Testis (tissue), 3 donors: ENCODE results near the gene SHBG. TPM values are rescaled to one million over a fixed set of nuclear protein-coding genes. Genes with fewer than 3 reads are reported as not detected.

ENCODE experiments used
- DNase-seq: peaks from one replicate; pipeline ENCODE4 v3.0.0-alpha.2; 2019
- H3K27ac ChIP-seq, 2 donors: fragments of 200-600 bp; sonication (generic); one replicate each; pipeline ENCODE4 v1.5.1; 2019
- H3K27me3 ChIP-seq: fragments of 200-600 bp; sonication (generic); one replicate; pipeline ENCODE4 v1.5.1; 2019
- H3K36me3 ChIP-seq: fragments of 200-600 bp; sonication (generic); one replicate; pipeline ENCODE4 v1.5.1; 2017; ENCODE audit warnings: low read depth; ENCODE audit errors: missing control alignments
- H3K4me1 ChIP-seq: fragments of 200-600 bp; sonication (generic); one replicate; pipeline ENCODE4 v1.5.1; 2019
- H3K4me3 ChIP-seq, 2 donors: fragments of 200-600 bp; sonication (generic); one replicate each; pipeline ENCODE4 v1.5.1; 2017 to 2019
- H3K9me3 ChIP-seq: fragments of 200-600 bp; sonication (generic); one replicate; pipeline ENCODE4 v1.5.1; 2017
- POLR2A ChIP-seq: fragments of 450-650 bp; IDR thresholded peaks from one replicate; pipeline ENCODE4 v1.6.1; 2017; ENCODE audit warnings: antibody characterized with exemption, mild to moderate bottlenecking, moderate library complexity
- WGBS, 2 donors: methylation state at CpG; one replicate each; pipeline ENCODE4 v1.1.5; 2018; 5-methylcytosine and 5-hydroxymethylcytosine counted together
- intact Hi-C: fragments of 100-400 bp; cut with DNase I; formaldehyde crosslinking; loops from one replicate; pipeline ENCODE4 v1.15.1; 2023; ENCODE audit warnings: low total_unique reads
- polyA plus RNA-seq: library from polyadenylated mRNA; stranded (reverse); fragments of 350-450 nt; fragmentation: Illumina TruSeq; extraction: RNeasy Lipid Tissue Mini Kit (QIAGEN cat#74804); gene quantifications from one replicate; pipeline ENCODE4 v1.2.3, GENCODE V29; 2014; ENCODE audit warnings: low read depth, low replicate concordance; ENCODE audit not compliant: insufficient read depth
- small RNA-seq, 2 donors: library from RNA; depleted of rRNA; stranded (forward); fragments of <200 nt; gene quantifications; one replicate each; pipeline ENCODE3, GENCODE V24; 2016
- total RNA-seq, 2 donors: library from RNA; depleted of rRNA; stranded (reverse); fragments of >200 nt; gene quantifications; one replicate each; pipeline ENCODE4 v1.2.3, GENCODE V29; 2016
- TF ChIP-seq, protein P1 (sequence below), 3 experiments: fragments of 450-650 bp in 2 of 3; fragments of 200-600 bp in 1 of 3; sonication (generic) in 1 of 3; IDR thresholded peaks; one replicate each; pipeline ENCODE4 v1.5.1; 2016 to 2019; ENCODE audit warnings: antibody characterized with exemption in 3 of 3, mild to moderate bottlenecking in 2 of 3, moderate library complexity in 1 of 3

The SHBG gene
- total and polyA plus RNA-seq, 3 donors from 2014 or later: 3.2 to 17.8 (median 6.1) TPM

DNA sequence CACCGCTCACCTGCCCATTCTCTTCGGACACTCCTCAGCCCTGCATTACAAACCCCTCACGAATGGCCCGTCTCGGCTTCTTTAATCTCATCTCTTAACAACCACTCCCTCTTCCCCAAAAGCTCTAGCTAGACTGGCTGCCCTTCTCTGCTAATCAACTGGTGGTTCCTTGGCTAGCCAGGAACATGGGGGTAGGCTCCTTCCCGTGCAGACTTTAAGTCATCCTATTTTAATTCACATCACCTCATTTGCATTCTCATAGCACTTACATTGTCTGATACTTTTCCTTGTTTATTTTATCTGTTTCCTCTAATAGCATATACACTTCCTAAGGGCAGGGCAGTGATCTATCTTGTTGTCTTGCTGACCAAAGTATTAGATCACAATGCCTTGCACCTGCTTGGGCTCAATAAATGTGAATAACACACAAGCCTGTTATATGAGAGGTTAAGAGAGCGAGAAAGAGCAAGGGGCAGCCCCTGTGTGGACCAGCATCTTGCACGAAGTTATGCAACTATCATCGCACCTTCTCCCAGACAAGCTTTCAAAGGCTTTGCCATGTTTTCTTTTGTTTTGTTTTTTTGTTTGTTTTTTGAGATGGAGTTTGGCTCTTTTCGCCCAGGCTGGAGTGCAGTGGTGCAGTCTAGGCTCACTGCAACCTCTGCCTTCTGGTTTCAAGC is 47.6 kb downstream of the SHBG start:
- Histone ChIP-seq H3K27me3 (no peaks in the 10 kb centered on the region), H3K27ac (no peak overlapping the region), H3K9me3 (no peaks in the 10 kb centered on the region), H3K4me1 (no peaks in the 10 kb centered on the region), H3K36me3 (no peaks in the 10 kb centered on the region), H3K4me3 (no peak overlapping the region)
- TF ChIP-seq POLR2A: no peak
- TF ChIP-seq, protein P1, sequence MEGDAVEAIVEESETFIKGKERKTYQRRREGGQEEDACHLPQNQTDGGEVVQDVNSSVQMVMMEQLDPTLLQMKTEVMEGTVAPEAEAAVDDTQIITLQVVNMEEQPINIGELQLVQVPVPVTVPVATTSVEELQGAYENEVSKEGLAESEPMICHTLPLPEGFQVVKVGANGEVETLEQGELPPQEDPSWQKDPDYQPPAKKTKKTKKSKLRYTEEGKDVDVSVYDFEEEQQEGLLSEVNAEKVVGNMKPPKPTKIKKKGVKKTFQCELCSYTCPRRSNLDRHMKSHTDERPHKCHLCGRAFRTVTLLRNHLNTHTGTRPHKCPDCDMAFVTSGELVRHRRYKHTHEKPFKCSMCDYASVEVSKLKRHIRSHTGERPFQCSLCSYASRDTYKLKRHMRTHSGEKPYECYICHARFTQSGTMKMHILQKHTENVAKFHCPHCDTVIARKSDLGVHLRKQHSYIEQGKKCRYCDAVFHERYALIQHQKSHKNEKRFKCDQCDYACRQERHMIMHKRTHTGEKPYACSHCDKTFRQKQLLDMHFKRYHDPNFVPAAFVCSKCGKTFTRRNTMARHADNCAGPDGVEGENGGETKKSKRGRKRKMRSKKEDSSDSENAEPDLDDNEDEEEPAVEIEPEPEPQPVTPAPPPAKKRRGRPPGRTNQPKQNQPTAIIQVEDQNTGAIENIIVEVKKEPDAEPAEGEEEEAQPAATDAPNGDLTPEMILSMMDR (IDR thresholded peaks at IDR 0.05): no peak
- intact Hi-C loops: no loop called here
- no peak for DNase-seq
- 78 to 80% methylated on average over 10 of the region's 10 CpGs for WGBS, 2 donors

Small RNA genes lying within 50 kb of the gene (small RNA-seq; reads per million reads assigned to genes)
- gene CD68: 0 reads per million in 2 donors

Other genes with a start within 250 kb of the SHBG start
- gene TNK1, start 249.0 kb upstream of the SHBG start, total RNA-seq: 1 to 10 TPM; 3.7 to 6.8 TPM
- gene TNK1, start 249.0 kb upstream of the SHBG start, polyA plus RNA-seq: 4.0 TPM
- gene PLSCR3, start 235.6 kb upstream of the SHBG start, total RNA-seq: 10 to 100 TPM; 13.6 to 19.4 TPM
- gene PLSCR3, start 235.6 kb upstream of the SHBG start, polyA plus RNA-seq: 14.2 TPM
- gene TMEM256, start 226.0 kb upstream of the SHBG start, total RNA-seq: 10 to 100 TPM; 18.7 to 33.3 TPM
- 27.3 TPM for gene TMEM256, start 226.0 kb upstream of the SHBG start, polyA plus RNA-seq
- gene NLGN2, start 222.3 kb upstream of the SHBG start, total RNA-seq: 10 to 100 TPM in 1 of 2 donors, 1 to 10 TPM in 1; 9.9 to 10.7 TPM
- gene NLGN2, start 222.3 kb upstream of the SHBG start, polyA plus RNA-seq: 8.4 TPM
- 10 to 100 TPM in 1 of 2 donors, 1 to 10 TPM in 1; 8.5 to 18.7 TPM for gene SPEM1, start 209.8 kb upstream of the SHBG start, total RNA-seq
- 67.7 TPM for gene SPEM1, start 209.8 kb upstream of the SHBG start, polyA plus RNA-seq
- gene SPEM2, start 204.5 kb upstream of the SHBG start, total RNA-seq: 100 to 1,000 TPM in 1 of 2 donors, 10 to 100 TPM in 1; 41.4 to 202 TPM
- gene SPEM2, start 204.5 kb upstream of the SHBG start, polyA plus RNA-seq: 111 TPM
- 10 to 100 TPM in 1 of 2 donors, 1 to 10 TPM in 1; 5.7 to 18.8 TPM for gene SPEM3, start 201.3 kb upstream of the SHBG start, total RNA-seq
- 63.0 TPM for gene SPEM3, start 201.3 kb upstream of the SHBG start, polyA plus RNA-seq
- 10 to 100 TPM in 1 of 2 donors, 1 to 10 TPM in 1; 7.9 to 11.7 TPM for gene TMEM102, start 194.7 kb upstream of the SHBG start, total RNA-seq
- 6.5 TPM for gene TMEM102, start 194.7 kb upstream of the SHBG start, polyA plus RNA-seq
- 1 to 10 TPM; 3.2 to 4.2 TPM for gene FGF11, start 190.6 kb upstream of the SHBG start, total RNA-seq
- 4.6 TPM for gene FGF11, start 190.6 kb upstream of the SHBG start, polyA plus RNA-seq
- 1 to 10 TPM; 6.2 to 7.4 TPM for gene CHRNB1, start 185.1 kb upstream of the SHBG start, total RNA-seq
- gene CHRNB1, start 185.1 kb upstream of the SHBG start, polyA plus RNA-seq: 6.9 TPM
- gene ZBTB4, start 150.5 kb upstream of the SHBG start, total RNA-seq: 10 to 100 TPM; 34.0 to 43.4 TPM
- gene ZBTB4, start 150.5 kb upstream of the SHBG start, polyA plus RNA-seq: 39.5 TPM
- gene SLC35G6, start 148.7 kb upstream of the SHBG start, total RNA-seq: 1 to 10 TPM; 1.8 to 3.9 TPM
- 3.9 TPM for gene SLC35G6, start 148.7 kb upstream of the SHBG start, polyA plus RNA-seq
- gene POLR2A, start 145.8 kb upstream of the SHBG start, total RNA-seq: 100 to 1,000 TPM; 359 to 391 TPM
- 175 TPM for gene POLR2A, start 145.8 kb upstream of the SHBG start, polyA plus RNA-seq
- gene TNFSF12, start 81.1 kb upstream of the SHBG start, total RNA-seq: 10 to 100 TPM; 17.0 to 20.6 TPM
- gene TNFSF12, start 81.1 kb upstream of the SHBG start, polyA plus RNA-seq: 21.5 TPM
- 1 to 10 TPM; 1.2 to 5.1 TPM for gene TNFSF13, start 71.4 kb upstream of the SHBG start, total RNA-seq
- gene TNFSF13, start 71.4 kb upstream of the SHBG start, polyA plus RNA-seq: 11.5 TPM
- gene SENP3, start 68.2 kb upstream of the SHBG start, total RNA-seq: 10 to 100 TPM; 77.4 to 83.5 TPM
- gene SENP3, start 68.2 kb upstream of the SHBG start, polyA plus RNA-seq: 108 TPM
- gene CD68, start 50.5 kb upstream of the SHBG start, total RNA-seq: 1 to 10 TPM; 2.0 to 6.4 TPM
- 54.8 TPM for gene CD68, start 50.5 kb upstream of the SHBG start, polyA plus RNA-seq
- gene MPDU1, start 46.3 kb upstream of the SHBG start, total RNA-seq: 10 to 100 TPM; 55.7 to 88.7 TPM
- gene MPDU1, start 46.3 kb upstream of the SHBG start, polyA plus RNA-seq: 60.9 TPM
- 1 to 10 TPM; 2.8 to 4.0 TPM for gene SOX15, start 40.0 kb upstream of the SHBG start, total RNA-seq
- gene SOX15, start 40.0 kb upstream of the SHBG start, polyA plus RNA-seq: 2.6 TPM
- 10 to 100 TPM; 53.8 to 60.3 TPM for gene FXR2, start 15.2 kb upstream of the SHBG start, total RNA-seq
- 76.0 TPM for gene FXR2, start 15.2 kb upstream of the SHBG start, polyA plus RNA-seq
- 100 to 1,000 TPM; 108 to 112 TPM for gene SAT2, start 2.3 kb upstream of the SHBG start, total RNA-seq
- gene SAT2, start 2.3 kb upstream of the SHBG start, polyA plus RNA-seq: 128 TPM
- gene ATP1B2, start 20.8 kb downstream of the SHBG start, total RNA-seq: 10 to 100 TPM in 1 of 2 donors, 1 to 10 TPM in 1; 6.1 to 11.6 TPM
- gene ATP1B2, start 20.8 kb downstream of the SHBG start, polyA plus RNA-seq: 10.1 TPM
- gene TP53, start 57.4 kb downstream of the SHBG start, total RNA-seq: 10 to 100 TPM; 45.0 to 47.1 TPM
- gene TP53, start 57.4 kb downstream of the SHBG start, polyA plus RNA-seq: 32.1 TPM
- gene WRAP53, start 58.3 kb downstream of the SHBG start, total RNA-seq: 10 to 100 TPM; 10.5 to 11.3 TPM
- gene WRAP53, start 58.3 kb downstream of the SHBG start, polyA plus RNA-seq: 12.0 TPM
- 1 to 10 TPM in 1 of 2 donors, under 1 TPM in 1; 0.93 to 2.0 TPM for gene EFNB3, start 75.1 kb downstream of the SHBG start, total RNA-seq
- 3.5 TPM for gene EFNB3, start 75.1 kb downstream of the SHBG start, polyA plus RNA-seq
- 10 to 100 TPM; 11.7 to 22.7 TPM for gene DNAH2, start 87.6 kb downstream of the SHBG start, total RNA-seq
- gene DNAH2, start 87.6 kb downstream of the SHBG start, polyA plus RNA-seq: 24.9 TPM
- 10 to 100 TPM; 38.0 to 41.8 TPM for gene KDM6B, start 204.1 kb downstream of the SHBG start, total RNA-seq
- 27.8 TPM for gene KDM6B, start 204.1 kb downstream of the SHBG start, polyA plus RNA-seq
- gene TMEM88, start 224.9 kb downstream of the SHBG start, total RNA-seq: 1 to 10 TPM; 4.6 to 7.4 TPM
- gene TMEM88, start 224.9 kb downstream of the SHBG start, polyA plus RNA-seq: 6.8 TPM
- gene NAA38, start 227.4 kb downstream of the SHBG start, total RNA-seq: 10 to 100 TPM; 72.3 to 83.1 TPM
- 102 TPM for gene NAA38, start 227.4 kb downstream of the SHBG start, polyA plus RNA-seq
- 10 to 100 TPM in 1 of 2 donors, 1 to 10 TPM in 1; 9.9 to 10.1 TPM for gene CYB5D1, start 227.9 kb downstream of the SHBG start, total RNA-seq
- gene CYB5D1, start 227.9 kb downstream of the SHBG start, polyA plus RNA-seq: 12.8 TPM